Smooth muscle cell of the umbilical artery (primary cell): Measurements from ENCODE around the gene NAALADL2. TPM values are rescaled to one million over a fixed set of nuclear protein-coding genes. Genes with fewer than 3 reads are reported as not detected.

Source experiments
- total RNA-seq: library from RNA; depleted of rRNA; stranded (reverse); fragments of >200 nt; gene quantifications from 2 replicates; pipeline ENCODE4 v1.2.3, GENCODE V29; 2014

NAALADL2 gene
- total RNA-seq: 13.1 and 17.8 TPM in 2 replicates

GRCh38 chr3:174859114-174859735 lies at the start of gene NAALADL2:
TSS of gene NAALADL2 (plus strand) at chr3:174859334.

